GM21717 (cell line): ENCODE results near the gene ELF1.
"Not testable (repeated sequence)": the region's sequence is repeated elsewhere in the genome, so short reads cannot be mapped to it uniquely, and the experiment has no call there.

Experiments
- ATAC-seq: cut with Tn5 transposase; IDR thresholded peaks from one replicate; pipeline ENCODE4 v1.9.1; 2021; ENCODE audit warnings: mild to moderate bottlenecking, moderate library complexity; ENCODE audit not compliant: unreplicated experiment

Gene ELF1

DNA sequence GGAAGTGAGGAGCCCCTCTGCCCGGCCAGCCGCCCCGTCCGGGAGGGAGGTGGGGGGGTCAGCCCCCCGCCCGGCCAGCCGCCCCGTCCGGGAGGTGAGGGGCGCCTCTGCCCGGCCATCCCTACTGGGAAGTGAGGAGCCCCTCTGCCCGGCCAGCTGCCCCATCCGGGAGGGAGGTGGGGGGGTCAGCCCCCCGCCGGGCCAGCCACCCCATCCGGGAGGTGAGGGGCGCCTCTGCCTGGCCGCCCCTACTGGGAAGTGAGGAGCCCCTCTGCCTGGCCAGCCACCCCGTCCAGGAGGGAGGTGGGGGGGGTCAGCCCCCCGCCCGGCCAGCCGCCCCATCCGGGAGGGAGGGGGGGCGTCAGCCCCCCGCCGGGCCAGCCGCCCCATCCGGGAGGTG lies 118.5 kb downstream of the ELF1 start:
- not testable (repeated sequence) for ATAC-seq

DNA sequence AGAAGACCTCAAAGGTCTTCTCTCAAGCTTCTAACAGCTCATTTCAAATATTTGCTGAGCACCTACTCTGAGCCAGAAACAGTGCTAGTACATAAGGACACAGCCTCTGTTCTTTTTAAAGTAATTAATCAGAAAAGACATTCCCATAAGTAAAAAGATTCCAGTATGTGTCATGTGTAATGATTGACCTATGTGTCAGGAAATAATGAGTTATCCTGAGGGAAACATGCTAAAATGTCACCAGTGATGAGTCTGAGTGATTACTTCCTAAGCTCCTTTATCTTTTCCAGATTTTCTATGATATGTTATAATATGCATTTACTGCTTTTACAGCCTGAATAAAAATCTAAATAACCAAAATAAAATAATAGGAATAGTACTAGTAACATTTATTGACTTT lies 122.1 kb downstream of the ELF1 start:
- no peak for ATAC-seq

DNA sequence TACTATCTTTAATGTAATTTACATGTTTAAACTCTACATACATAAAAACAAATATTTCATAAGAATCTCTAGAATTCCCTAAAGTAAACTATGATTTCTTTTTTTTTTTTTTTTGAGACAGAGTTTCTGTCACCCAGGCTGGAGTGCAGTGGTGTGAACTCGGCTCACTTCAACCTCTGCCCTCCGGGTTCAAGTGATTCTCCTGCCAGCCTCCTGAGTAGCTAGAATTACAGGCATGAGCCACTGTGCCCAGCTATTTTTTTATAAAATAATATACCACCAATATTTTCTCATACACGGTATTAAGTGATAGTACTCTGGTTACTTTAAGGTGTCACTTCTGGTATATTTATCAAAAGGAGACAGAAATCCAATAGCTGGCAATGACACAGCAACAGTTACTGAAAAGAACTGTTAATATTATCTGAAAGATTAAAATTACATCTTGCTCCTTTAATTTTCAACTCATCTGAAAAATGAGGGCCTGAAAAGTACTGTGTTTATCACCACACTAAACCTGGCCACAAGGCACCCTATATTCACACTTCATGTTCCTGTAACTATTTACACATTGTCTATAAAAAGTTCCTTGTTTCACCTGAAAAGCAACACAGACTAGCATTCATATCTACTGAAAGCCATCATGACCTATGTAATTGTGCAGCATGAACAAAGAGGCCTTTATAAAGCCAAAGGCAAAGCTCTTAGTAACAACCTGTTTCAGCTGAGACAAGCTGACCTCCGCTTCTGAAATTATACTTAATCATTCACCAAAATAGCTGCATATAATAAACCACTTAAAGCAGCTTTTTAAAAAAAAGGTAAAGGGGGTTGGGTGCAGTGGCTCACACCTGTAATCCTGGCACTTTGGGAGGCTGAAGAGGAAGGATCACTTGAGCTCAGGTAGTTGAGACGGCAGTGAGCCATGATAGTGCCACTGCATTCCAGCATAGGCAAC lies 123.6 kb downstream of the ELF1 start:
- ATAC-seq, result no peak

DNA sequence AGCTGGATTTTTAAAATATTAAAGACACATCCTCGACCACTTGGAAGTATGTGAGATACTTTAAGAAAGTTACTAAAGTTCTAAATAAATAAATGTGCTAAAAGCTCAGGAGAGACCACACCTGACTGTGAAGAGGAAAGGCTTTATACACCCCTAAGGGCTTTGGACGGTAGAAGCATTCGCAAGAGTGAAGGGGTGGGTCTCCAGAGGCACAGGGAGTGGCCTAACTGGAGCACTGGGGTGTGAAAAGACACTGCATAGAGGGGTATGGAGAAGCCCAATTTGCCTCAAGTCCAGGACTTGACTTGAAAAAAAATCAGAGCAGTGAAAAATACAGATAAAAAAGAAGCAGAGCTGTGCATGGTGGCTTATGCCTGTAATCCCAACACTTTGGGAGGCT lies 125.5 kb downstream of the ELF1 start:
- ATAC-seq, result not testable (repeated sequence)

DNA sequence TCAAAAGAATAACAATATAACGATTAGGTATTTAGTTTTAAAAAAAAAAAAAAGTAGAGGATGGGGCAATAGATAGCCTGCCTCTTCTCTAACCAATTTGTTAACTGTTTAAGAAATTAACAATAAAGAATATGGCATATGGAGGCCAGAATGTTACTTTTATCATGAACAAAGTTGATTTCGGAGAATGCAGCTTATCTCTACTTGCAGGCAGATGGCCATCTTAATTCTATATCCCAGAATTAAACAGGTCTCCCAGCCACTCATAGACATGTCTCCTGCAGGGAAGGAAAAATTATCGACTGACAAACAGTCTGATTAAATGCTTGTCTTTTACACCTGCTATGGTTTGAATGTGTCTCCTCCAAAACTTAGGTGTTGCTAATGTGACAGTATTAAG lies 133.1 kb downstream of the ELF1 start:
- ATAC-seq, result no peak

DNA sequence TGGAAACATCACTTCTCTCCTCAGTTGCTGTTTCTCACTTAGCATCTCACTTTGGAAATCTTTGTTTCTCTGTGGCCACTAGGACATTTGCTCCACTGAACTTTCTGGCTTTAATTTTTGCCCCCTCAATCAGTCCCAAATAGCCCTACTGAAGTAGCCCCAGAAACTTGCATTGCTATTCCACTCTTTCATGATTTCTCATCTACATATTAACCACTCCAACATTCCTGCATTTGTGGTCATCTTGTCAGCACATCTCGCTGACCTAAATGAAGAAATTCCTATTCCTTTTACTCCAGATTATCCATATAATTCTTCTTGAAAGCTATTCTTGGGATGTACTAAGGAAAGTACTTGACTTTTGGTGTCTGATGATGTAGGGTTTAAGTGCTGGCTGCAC lies 134.9 kb downstream of the ELF1 start:
- ATAC-seq, result not testable (repeated sequence)
